Esophagus squamous epithelium (tissue), 4 donors: ENCODE measurements around the gene TYRO3.

ENCODE experiments used
- POLR2A ChIP-seq, 4 donors: fragments of 450-650 bp; IDR thresholded peaks; one replicate each; pipeline ENCODE4 v1.6.1; 2017; ENCODE audit warnings: antibody characterized with exemption in 4 of 4, mild to moderate bottlenecking in 4 of 4, moderate library complexity in 3 of 4
- TF ChIP-seq, protein P1 (sequence below), 6 experiments: fragments of 450-650 bp in 4 of 6; fragments of 200-600 bp in 2 of 6; sonication (generic) in 2 of 6; IDR thresholded peaks; one replicate each; pipeline ENCODE4 v1.5.1; 2016 to 2019; ENCODE audit warnings: antibody characterized with exemption in 6 of 6, mild to moderate bottlenecking in 4 of 6, moderate library complexity in 4 of 6

DNA sequence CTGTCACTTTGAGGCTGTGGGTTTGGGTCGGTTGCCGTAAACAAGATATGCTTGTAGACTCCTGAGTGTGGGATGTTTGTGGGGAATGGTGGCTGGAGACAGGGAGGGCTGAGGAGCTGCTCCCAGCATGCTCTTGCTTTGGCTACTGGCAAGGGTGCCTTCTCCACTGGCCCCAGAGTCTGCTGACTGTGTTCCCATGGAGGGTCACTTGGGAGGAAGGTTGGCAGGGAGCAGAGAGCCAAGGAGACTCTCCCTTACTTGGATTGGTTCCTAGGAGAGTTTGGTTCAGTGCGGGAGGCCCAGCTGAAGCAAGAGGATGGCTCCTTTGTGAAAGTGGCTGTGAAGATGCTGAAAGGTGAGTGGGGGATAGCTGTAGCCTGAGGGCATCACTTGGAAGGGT, 11.8 kb downstream of the TYRO3 start:
- TF ChIP-seq, protein P1, sequence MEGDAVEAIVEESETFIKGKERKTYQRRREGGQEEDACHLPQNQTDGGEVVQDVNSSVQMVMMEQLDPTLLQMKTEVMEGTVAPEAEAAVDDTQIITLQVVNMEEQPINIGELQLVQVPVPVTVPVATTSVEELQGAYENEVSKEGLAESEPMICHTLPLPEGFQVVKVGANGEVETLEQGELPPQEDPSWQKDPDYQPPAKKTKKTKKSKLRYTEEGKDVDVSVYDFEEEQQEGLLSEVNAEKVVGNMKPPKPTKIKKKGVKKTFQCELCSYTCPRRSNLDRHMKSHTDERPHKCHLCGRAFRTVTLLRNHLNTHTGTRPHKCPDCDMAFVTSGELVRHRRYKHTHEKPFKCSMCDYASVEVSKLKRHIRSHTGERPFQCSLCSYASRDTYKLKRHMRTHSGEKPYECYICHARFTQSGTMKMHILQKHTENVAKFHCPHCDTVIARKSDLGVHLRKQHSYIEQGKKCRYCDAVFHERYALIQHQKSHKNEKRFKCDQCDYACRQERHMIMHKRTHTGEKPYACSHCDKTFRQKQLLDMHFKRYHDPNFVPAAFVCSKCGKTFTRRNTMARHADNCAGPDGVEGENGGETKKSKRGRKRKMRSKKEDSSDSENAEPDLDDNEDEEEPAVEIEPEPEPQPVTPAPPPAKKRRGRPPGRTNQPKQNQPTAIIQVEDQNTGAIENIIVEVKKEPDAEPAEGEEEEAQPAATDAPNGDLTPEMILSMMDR (IDR thresholded peaks at IDR 0.05), result no peak
- no peak for TF ChIP-seq POLR2A (IDR thresholded peaks at IDR 0.05)
